Measurements from ENCODE around the gene P3R3URF.
"Not testable (repeated sequence)": the region's sequence is repeated elsewhere in the genome, so short reads cannot be mapped to it uniquely, and the experiment has no call there.

P3R3URF gene

DNA sequence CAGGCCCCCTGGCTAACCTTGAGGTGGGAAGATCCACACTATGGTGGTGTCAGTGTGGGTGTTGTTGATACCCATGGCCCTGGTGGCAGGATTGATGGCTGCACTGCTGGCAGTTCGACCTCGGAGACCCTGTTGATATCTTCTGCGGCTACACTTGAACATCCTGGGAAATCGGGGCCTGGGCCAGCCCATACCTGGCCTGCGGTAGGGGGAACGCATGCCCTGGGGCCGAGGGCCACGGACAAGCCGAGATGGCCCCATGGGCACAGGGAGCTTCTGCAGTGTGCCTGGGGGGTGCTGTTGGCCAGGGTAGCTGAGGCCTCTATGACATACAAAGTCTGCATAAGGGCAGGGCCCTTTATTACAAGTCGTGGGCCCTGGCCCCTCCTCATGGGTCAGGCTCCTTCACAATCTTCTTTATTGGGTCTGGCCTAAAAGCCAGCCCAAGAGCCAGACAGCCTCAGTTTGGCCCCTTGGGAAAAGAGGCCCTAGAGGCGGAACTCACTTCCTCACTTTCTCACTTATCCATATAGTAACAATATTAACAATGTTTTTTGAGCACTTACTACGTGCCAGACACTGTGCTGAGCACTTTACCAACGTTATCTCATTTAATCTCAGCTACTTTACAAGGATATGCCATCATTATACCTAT lies at the start of gene P3R3URF:
Gene P3R3URF, minus strand, starts transcription at position 278 of the 655 bp plus-strand sequence. Its CDS starts 17 bp downstream, at position 261.
- FAIRE-seq (no peak), DNase-seq (ENCODE audit: insufficient read length, low spot score) (no peak)

- FAIRE-seq = no peak
- no peak for DNase-seq (ENCODE audit: insufficient read length, low spot score)
Observed at GRCh38 chr1:46224966-46225365, 48.7 kb upstream of the P3R3URF start.

- peak; percentile 89 for FAIRE-seq
- DNase-seq (ENCODE audit: insufficient read length, low spot score) = no peak
Observed at GRCh38 chr1:46223472-46223943, 47.2 kb upstream of the P3R3URF start.

- not testable (repeated sequence) for FAIRE-seq; DNase-seq (ENCODE audit: insufficient read length, low spot score)
Observed at GRCh38 chr1:46223055-46223454, 46.8 kb upstream of the P3R3URF start.

GRCh38 chr1:46221749-46222148 lies 45.5 kb upstream of the P3R3URF start:
- DNase-seq (ENCODE audit: insufficient read length, low spot score) = no peak
- FAIRE-seq = no peak

DNA sequence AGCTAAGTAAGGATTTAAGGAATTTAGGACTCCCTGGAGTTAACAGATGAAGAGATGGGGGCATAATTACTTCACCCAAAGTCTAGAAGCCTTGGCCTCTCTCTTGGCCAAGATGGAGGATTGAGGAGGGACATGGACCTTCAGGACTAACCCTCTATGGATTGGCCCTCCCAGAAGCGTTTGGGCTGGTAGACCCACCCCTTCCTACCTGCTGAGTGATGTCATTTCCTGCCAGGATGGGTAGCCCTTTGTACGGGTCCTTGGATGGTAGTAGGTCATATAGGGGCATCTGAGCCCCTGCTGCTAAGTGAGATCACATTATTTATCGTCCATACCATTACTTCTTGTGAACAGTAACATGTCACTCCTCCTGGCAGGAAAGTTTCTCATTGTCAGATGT lies 44.5 kb upstream of the P3R3URF start:
- FAIRE-seq (no peak), DNase-seq (ENCODE audit: insufficient read length, low spot score) (no peak)

GRCh38 chr1:46219551-46220520 lies 43.5 kb upstream of the P3R3URF start:
- FAIRE-seq = no peak
- DNase-seq (ENCODE audit: insufficient read length, low spot score) = no peak

DNA sequence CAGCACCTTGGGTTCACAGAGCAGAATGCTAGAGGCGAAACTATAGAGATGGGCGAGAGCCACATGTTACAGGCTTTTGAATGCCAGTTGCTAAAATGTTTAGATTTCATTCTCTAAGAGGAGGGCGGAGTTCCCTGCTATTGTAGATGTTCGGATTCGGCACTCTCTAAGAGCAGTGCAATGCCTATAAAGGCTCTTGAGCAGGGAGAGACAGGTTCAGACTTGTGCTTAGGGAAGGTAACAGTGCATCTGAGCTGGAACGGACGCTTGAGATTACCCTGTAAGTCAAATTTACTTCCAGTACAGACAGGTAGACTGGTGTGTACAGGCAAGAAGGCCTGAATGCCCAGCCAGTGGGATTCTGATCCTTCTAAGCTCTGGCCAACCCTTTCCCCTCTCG lies 42.2 kb upstream of the P3R3URF start:
- DNase-seq (ENCODE audit: insufficient read length, low spot score) = no peak
- no peak for FAIRE-seq

GRCh38 chr1:46215504-46215903 lies 39.2 kb upstream of the P3R3URF start:
- DNase-seq (ENCODE audit: insufficient read length, low spot score) (no peak), FAIRE-seq (no peak)

- FAIRE-seq (no peak), DNase-seq (ENCODE audit: insufficient read length, low spot score) (no peak)
Observed at GRCh38 chr1:46211051-46211450, 34.8 kb upstream of the P3R3URF start.

- no peak for DNase-seq (ENCODE audit: insufficient read length, low spot score)
- FAIRE-seq = no peak
Observed at GRCh38 chr1:46210561-46210960, 34.3 kb upstream of the P3R3URF start.

DNA sequence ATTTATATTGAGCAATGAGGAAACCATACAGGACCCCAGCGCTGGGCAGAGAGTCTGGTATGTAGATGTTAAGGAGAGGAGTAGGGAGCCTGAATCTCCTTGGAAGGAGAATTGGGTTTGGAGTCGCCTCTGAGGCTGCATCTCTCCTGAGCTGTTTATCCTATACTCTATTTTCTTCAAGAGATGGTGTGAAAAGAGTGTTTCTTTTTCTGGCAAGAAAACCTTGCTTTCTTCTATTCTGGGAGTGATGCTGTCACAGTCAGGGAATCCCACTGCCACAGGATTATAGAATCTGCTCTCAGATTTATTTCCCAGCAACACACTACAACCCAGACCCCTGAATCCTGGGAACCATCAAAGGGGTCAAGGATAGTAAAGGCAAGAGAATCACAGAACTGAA lies 30.1 kb upstream of the P3R3URF start:
- no peak for DNase-seq (ENCODE audit: insufficient read length, low spot score)
- FAIRE-seq = no peak

DNA sequence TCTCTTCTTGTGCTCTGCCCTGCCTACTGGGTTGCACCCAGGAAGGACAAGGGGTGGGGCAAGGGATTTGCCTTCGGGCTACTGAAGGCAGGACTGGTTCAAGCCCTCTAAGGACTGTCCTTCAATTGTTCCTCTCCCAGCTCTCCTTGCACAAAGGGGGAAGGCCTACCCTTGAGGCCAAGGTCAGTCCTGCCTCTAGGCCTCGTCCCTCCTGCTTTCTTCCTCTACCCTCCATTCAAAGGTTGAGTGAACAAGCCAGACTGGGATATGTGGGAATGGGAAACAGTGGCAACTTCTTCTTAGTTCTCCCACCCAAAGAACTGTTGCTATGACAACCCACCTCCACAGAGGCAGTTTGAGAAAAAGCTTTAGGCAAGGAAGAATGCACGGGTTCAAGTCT lies 29.5 kb upstream of the P3R3URF start:
- no peak for DNase-seq (ENCODE audit: insufficient read length, low spot score)
- no peak for FAIRE-seq

GRCh38 chr1:46205141-46205540 lies 28.9 kb upstream of the P3R3URF start:
- FAIRE-seq = no peak
- DNase-seq (ENCODE audit: insufficient read length, low spot score) = no peak

GRCh38 chr1:46204406-46204742 lies 28.1 kb upstream of the P3R3URF start:
- DNase-seq (ENCODE audit: insufficient read length, low spot score) = no peak
- no peak for FAIRE-seq

- DNase-seq (ENCODE audit: insufficient read length, low spot score) (no peak), FAIRE-seq (peak; percentile 39)
Observed at GRCh38 chr1:46203738-46204405, 27.6 kb upstream of the P3R3URF start.

GRCh38 chr1:46199233-46199749 lies 23.0 kb upstream of the P3R3URF start:
- FAIRE-seq = no peak
- no peak for DNase-seq (ENCODE audit: insufficient read length, low spot score)

DNA sequence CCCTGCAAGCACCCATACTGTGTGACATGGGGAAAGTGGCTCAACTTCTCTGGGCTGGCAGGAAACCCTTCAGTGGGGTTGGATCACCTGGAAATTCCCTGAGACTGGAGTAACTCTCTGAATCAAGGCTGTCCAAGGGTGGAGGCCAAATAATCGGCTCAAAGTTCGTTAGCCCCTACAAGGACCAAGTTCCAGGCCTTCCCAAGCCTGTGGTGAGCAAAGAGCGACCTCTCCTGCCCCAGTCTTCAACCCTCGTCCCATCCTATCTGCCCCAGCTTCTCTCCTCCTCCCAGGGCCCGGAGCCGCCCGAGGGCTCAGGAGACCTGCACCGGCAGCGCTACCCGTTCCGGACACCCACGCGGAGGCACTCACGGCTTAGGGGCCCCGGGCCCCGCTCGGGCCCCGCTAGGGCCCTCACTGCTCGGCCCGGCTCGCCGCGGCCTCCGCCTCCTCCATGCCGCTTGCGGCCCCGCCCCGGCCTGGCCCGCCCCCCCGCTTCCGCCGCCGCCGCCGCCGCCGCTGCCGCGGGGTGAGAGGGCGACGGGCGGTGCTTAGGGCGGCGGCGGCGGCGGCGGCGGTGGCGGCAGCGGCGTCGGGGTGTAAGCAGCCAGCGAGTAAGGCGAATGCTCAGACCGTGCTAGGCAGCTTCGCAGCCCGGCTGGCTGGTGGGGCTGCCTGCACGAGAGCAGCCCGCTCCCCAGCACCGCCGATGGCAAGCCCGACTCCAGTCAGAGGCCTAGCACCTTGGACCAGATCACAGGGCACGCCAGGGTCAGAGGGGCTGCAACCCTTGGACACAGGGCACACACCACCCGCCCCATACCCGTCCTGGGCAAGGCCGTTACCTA lies 21.9 kb upstream of the P3R3URF start, which contains the start of gene POMGNT1:
Gene POMGNT1, minus strand, starts transcription at position 471 of the 848 bp plus-strand sequence. CDS start 613 bp downstream, outside the sequence.
- DNase-seq (ENCODE audit: insufficient read length, low spot score) (peak; percentile 97), FAIRE-seq (peak; percentile 79)

GRCh38 chr1:46197560-46197963 lies 21.3 kb upstream of the P3R3URF start:
- DNase-seq (ENCODE audit: insufficient read length, low spot score) (no peak), FAIRE-seq (peak; percentile 82)

GRCh38 chr1:46196609-46197008 lies 20.3 kb upstream of the P3R3URF start:
- no peak for FAIRE-seq

More at GRCh38 chr1:46196609-46197008, 20.3 kb upstream of the P3R3URF start:
- DNase-seq (ENCODE audit: insufficient read length, low spot score) = no peak

All from GM19239 (cell line).